HL-60 (cell line): ENCODE measurements around the gene DHRS3.

Experiments used
- DNase-seq, 2 experiments: peaks; one replicate each; pipeline ENCODE4 v3.0.0-alpha.2; 2010 to 2020; ENCODE audit warnings: low read depth in 1 of 2, low spot score in 1 of 2
- H3K27ac ChIP-seq: fragments of 250-450 bp; sonication (Bioruptor Pico); replicated peaks from 2 replicates; pipeline ENCODE4 v1.5.1; 2020; ENCODE audit warnings: mild to moderate bottlenecking, moderate library complexity
- H3K27me3 ChIP-seq: fragments of 250-450 bp; sonication (Bioruptor Pico); 2 replicates; pipeline ENCODE4 v1.5.1; 2021; ENCODE audit warnings: mild to moderate bottlenecking, moderate library complexity; ENCODE audit not compliant: insufficient read depth, poor library complexity, severe bottlenecking
- H3K4me3 ChIP-seq: replicated peaks from 2 replicates; pipeline ENCODE4 v1.5.1; 2011; ENCODE audit warnings: mild to moderate bottlenecking, control low read depth, low read length; ENCODE audit not compliant: insufficient read depth
- CTCF ChIP-seq: IDR thresholded peaks from one replicate; pipeline ENCODE4 v1.5.1; 2011; ENCODE audit warnings: low read length, control low read depth, inconsistent platforms; ENCODE audit not compliant: insufficient read depth
- GABPA ChIP-seq: IDR thresholded peaks from 2 replicates; pipeline ENCODE4 v1.6.1; 2012; ENCODE audit warnings: low read depth
- POLR2AphosphoS5 ChIP-seq: IDR thresholded peaks from 2 replicates; pipeline ENCODE4 v1.6.1; 2012; ENCODE audit warnings: low read depth
- REST ChIP-seq: IDR thresholded peaks from 2 replicates; pipeline ENCODE4 v1.6.1; 2012; ENCODE audit warnings: low read depth; ENCODE audit not compliant: insufficient replicate concordance
- SPI1 ChIP-seq: IDR thresholded peaks from 2 replicates; pipeline ENCODE4 v1.6.1; 2012; ENCODE audit warnings: low read depth, mild to moderate bottlenecking, borderline replicate concordance

The DHRS3 gene

GRCh38 chr1:12629511-12629956 is 11.5 kb upstream of the DHRS3 start:
- DNase-seq, result no peak
- TF ChIP-seq GABPA, result no peak
- no peak for TF ChIP-seq CTCF
- TF ChIP-seq POLR2AphosphoS5, result no peak
- TF ChIP-seq SPI1, result no peak
- no peak for TF ChIP-seq REST
- H3K4me3 ChIP-seq, result no peak overlapping the region
- H3K27ac ChIP-seq, result no peak overlapping the region
- no peaks in the 10 kb centered on the region for H3K27me3 ChIP-seq

- no peaks in the 10 kb centered on the region for H3K27me3 ChIP-seq
These were observed 9.3 kb upstream of the DHRS3 start for GRCh38 chr1:12627296-12627695.

GRCh38 chr1:12626888-12627287 is 8.9 kb upstream of the DHRS3 start:
- DNase-seq, result no peak
- H3K4me3 ChIP-seq, result no peak overlapping the region
- no peaks in the 10 kb centered on the region for H3K27me3 ChIP-seq
- no peak overlapping the region for H3K27ac ChIP-seq
- TF ChIP-seq SPI1, result no peak
- TF ChIP-seq REST, result no peak
- no peak for TF ChIP-seq POLR2AphosphoS5
- TF ChIP-seq GABPA, result no peak
- no peak for TF ChIP-seq CTCF

More at GRCh38 chr1:12627296-12627695, 9.3 kb upstream of the DHRS3 start:
- DNase-seq, result no peak
- Histone ChIP-seq H3K4me3 (no peak overlapping the region), H3K27ac (no peak overlapping the region)
- TF ChIP-seq CTCF, result no peak
- no peak for TF ChIP-seq REST
- TF ChIP-seq POLR2AphosphoS5, result no peak
- no peak for TF ChIP-seq GABPA
- TF ChIP-seq SPI1, result no peak
